Measurements from ENCODE around the gene DAB2IP. TPM values are rescaled to one million over a fixed set of nuclear protein-coding genes. Genes with fewer than 3 reads are reported as not detected.

The DAB2IP gene
- total and polyA plus RNA-seq, 2 of the 4 experiments (the other 2 are of a cell fraction), result 5.6 to 17.2 TPM

GRCh38 chr9:121718501-121718900 lies 67.1 kb downstream of the DAB2IP start:
- Histone ChIP-seq H3K27ac (ENCODE audit: insufficient read depth, low read length) (no peak overlapping the region), H3K4me1 (ENCODE audit: control insufficient read depth, insufficient read depth, low read length) (peaks cover 55% of the 10 kb centered on the region), H2AK5ac (ENCODE audit: low read depth, low read length) (no peak overlapping the region), H2AK9ac (replicated peaks; ENCODE audit: low read depth, low read length, poor library complexity) (peak overlapping the region; percentile 75), H4K20me1 (ENCODE audit: insufficient read depth, low read length) (peaks cover 45% of the 10 kb centered on the region), H3K9me3 (ENCODE audit: control insufficient read depth, insufficient read depth, low read length) (no peaks in the 10 kb centered on the region), H3K4me2 (ENCODE audit: low read depth, low read length) (peak overlapping the region; percentile 23), H3K9me1 (ENCODE audit: insufficient read depth, low read length) (peaks cover 35% of the 10 kb centered on the region), H3K27me3 (ENCODE audit: control insufficient read depth, insufficient read depth, low read length) (no peaks in the 10 kb centered on the region), H4K91ac (ENCODE audit: insufficient read depth, low read depth, low read length) (no peak overlapping the region), H3K4me3 (ENCODE audit: insufficient read depth, low read depth, low read length) (no peak overlapping the region), H3K79me1 (ENCODE audit: low read depth in 1 of 2, low read length in 2 of 2) (peaks cover 33 to 93% of the 10 kb centered on the region in 2 experiments), H3K56ac (ENCODE audit: extremely low read depth, insufficient read depth, low read length) (no peak overlapping the region), H3K18ac (ENCODE audit: low read depth, low read length) (no peak overlapping the region), H2BK5ac (ENCODE audit: low read depth, low read length, poor library complexity, severe bottlenecking) (no peak overlapping the region), H2BK120ac (ENCODE audit: low read depth, low read length) (no peak overlapping the region; the same call in 1 of the 2 replicates), H3K9ac (ENCODE audit: low read depth, low read length) (no peak overlapping the region), H4K5ac (ENCODE audit: low read depth, low read length) (no peak overlapping the region), H3K4ac (ENCODE audit: low read depth, low read length) (no peak overlapping the region; the same call in 1 of the 2 replicates), H2BK20ac (ENCODE audit: low read depth, low read length) (no peak overlapping the region), H4K8ac (ENCODE audit: low read depth in 2 of 2, low read length in 2 of 2) (peak overlapping the region in 1 of 2 experiments; percentile 46; a peak in 1 of 4 replicates), H3K36me3 (ENCODE audit: control insufficient read depth, insufficient read depth, low read length) (0 out of 2 replicates have a peak, but pooled peaks cover 2% of the 10 kb centered on the region), H2AFZ (replicated peaks; ENCODE audit: low read length, poor library complexity) (peak overlapping the region; percentile 2), H3K23ac (ENCODE audit: low read depth, low read length) (peak overlapping the region; percentile 52; the same call in 1 of the 2 replicates), H2BK15ac (ENCODE audit: low read depth, low read length) (no peak overlapping the region), H3K14ac (replicated peaks; ENCODE audit: low read depth, low read length) (peak overlapping the region; percentile 58; the same call in 1 of the 2 replicates)
- ChIA-PET CTCF (no interaction called here), POLR2A (ENCODE audit: unreplicated experiment) (no interaction called here)
- intact Hi-C loops (cut with micrococcal nuclease), result no loop called here
- dilution Hi-C loops (cut with HindIII; ENCODE audit: low sequenced_read_pairs, unreplicated experiment), result no loop called here
- WGBS, 2 experiments (ENCODE audit: extremely low coverage in 2 of 2, insufficient read length in 1 of 2), result 100% methylated on average over 2 of the region's 6 CpGs; no CpG with 5 or more reads in 1 of the 2 experiments
- TF ChIP-seq CTCF (conservative IDR thresholded peaks at IDR 0.05; ENCODE audit: low read depth, low read length) (no peak), CHD1 (IDR thresholded peaks at IDR 0.05; ENCODE audit: low read depth, low read length) (no peak)
- in situ Hi-C loops (cut with MboI; ENCODE audit: low sequenced_read_pairs), result no loop called here
- ATAC-seq (ENCODE audit: low read depth) (no peak), DNase-seq (no peak)
- no TSS peak for BruUV-seq (replicated peaks)
